HepG2 (cell line): Measurements from ENCODE around the gene GNB3. TPM values are rescaled to one million over a fixed set of nuclear protein-coding genes. Genes with fewer than 3 reads are reported as not detected.

Experiments
- GMEB1 ChIP-seq: sonication (generic); formaldehyde crosslinking; IDR thresholded peaks from 2 replicates; pipeline ENCODE4 v1.5.1; 2020; ENCODE audit warnings: missing genetic modification reagents, mild to moderate bottlenecking, borderline replicate concordance
- HNF4A ChIP-seq: sonication (generic); formaldehyde crosslinking; IDR thresholded peaks from 2 replicates; pipeline ENCODE4 v1.4.0; 2020; ENCODE audit warnings: missing genetic modification reagents
- HOXA5 ChIP-seq: sonication (generic); formaldehyde crosslinking; IDR thresholded peaks from 2 replicates; pipeline ENCODE4 v1.4.0; 2020; ENCODE audit warnings: missing genetic modification reagents
- JUNB ChIP-seq: sonication (generic); formaldehyde crosslinking; IDR thresholded peaks from 2 replicates; pipeline ENCODE4 v1.8.0; 2022; ENCODE audit warnings: missing genetic modification reagents, mild to moderate bottlenecking, borderline replicate concordance
- NFE2L2 ChIP-seq: fragments of 150-350 bp; IDR thresholded peaks from 2 replicates; pipeline ENCODE4 v1.6.1; 2014; ENCODE audit warnings: low read length
- NR1H2 ChIP-seq: sonication (generic); formaldehyde crosslinking; IDR thresholded peaks from 2 replicates; pipeline ENCODE4 v1.8.1; 2022; ENCODE audit warnings: low read depth, missing genetic modification reagents, borderline replicate concordance
- NR2C2 ChIP-seq: sonication (generic); formaldehyde crosslinking; IDR thresholded peaks from 2 replicates; pipeline ENCODE4 v1.4.0; 2020; ENCODE audit warnings: missing genetic modification reagents, mild to moderate bottlenecking, moderate library complexity, borderline replicate concordance
- PRPF4 ChIP-seq: fragments of 200-400 bp; formaldehyde crosslinking; IDR thresholded peaks from 2 replicates; pipeline ENCODE4 v1.6.1; 2016; ENCODE audit warnings: low read length, low read depth; ENCODE audit not compliant: poor library complexity, severe bottlenecking
- SNAI1 ChIP-seq: sonication (generic); formaldehyde crosslinking; IDR thresholded peaks from 2 replicates; pipeline ENCODE4 v1.5.0; 2020; ENCODE audit warnings: mild to moderate bottlenecking, missing genetic modification reagents, borderline replicate concordance
- SRSF4 ChIP-seq: fragments of 200-400 bp; formaldehyde crosslinking; IDR thresholded peaks from one replicate; pipeline ENCODE4 v1.6.1; 2018; ENCODE audit warnings: mild to moderate bottlenecking, low read depth, low read length, moderate library complexity; ENCODE audit not compliant: poor library complexity, severe bottlenecking
- TBX3 ChIP-seq: fragments of 450-650 bp; IDR thresholded peaks from 2 replicates; pipeline ENCODE4 v1.6.1; 2017; ENCODE audit warnings: antibody characterized with exemption, mild to moderate bottlenecking, inconsistent platforms, borderline replicate concordance
- THAP7 ChIP-seq: sonication (generic); formaldehyde crosslinking; IDR thresholded peaks from 2 replicates; pipeline ENCODE4 v1.8.1; 2023; ENCODE audit warnings: mild to moderate bottlenecking, missing genetic modification reagents
- WIZ ChIP-seq: sonication (generic); formaldehyde crosslinking; IDR thresholded peaks from 2 replicates; pipeline ENCODE4 v1.5.1; 2020; ENCODE audit warnings: mild to moderate bottlenecking, missing genetic modification reagents
- ZBTB21 ChIP-seq: sonication (generic); formaldehyde crosslinking; IDR thresholded peaks from 2 replicates; pipeline ENCODE4 v1.4.0; 2020; ENCODE audit warnings: missing genetic modification reagents
- ZC3H4 ChIP-seq: sonication (generic); formaldehyde crosslinking; IDR thresholded peaks from 2 replicates; pipeline ENCODE4 v1.4.0; 2020; ENCODE audit warnings: missing genetic modification reagents, borderline replicate concordance
- ZMYM4 ChIP-seq: sonication (generic); formaldehyde crosslinking; IDR thresholded peaks from 2 replicates; pipeline ENCODE4 v1.8.1; 2023; ENCODE audit warnings: mild to moderate bottlenecking, missing genetic modification reagents
- ZNF687 ChIP-seq: sonication (generic); formaldehyde crosslinking; IDR thresholded peaks from 2 replicates; pipeline ENCODE4 v1.5.1; 2020; ENCODE audit warnings: mild to moderate bottlenecking, missing genetic modification reagents, moderate library complexity
- ZNF775 ChIP-seq: sonication (generic); formaldehyde crosslinking; IDR thresholded peaks from 2 replicates; pipeline ENCODE4 v1.4.0; 2020; ENCODE audit warnings: missing genetic modification reagents, mild to moderate bottlenecking, moderate library complexity, borderline replicate concordance
- ZSCAN5A ChIP-seq: sonication (generic); formaldehyde crosslinking; IDR thresholded peaks from 2 replicates; pipeline ENCODE4 v1.8.0; 2022; ENCODE audit warnings: mild to moderate bottlenecking, missing genetic modification reagents, borderline replicate concordance
- polyA plus RNA-seq, 8 experiments: library from polyadenylated mRNA; depleted of rRNA in 3 of 8; stranded (reverse) in 7 of 8; unstranded in 1 of 8; fragments of >200 nt; fragmentation: Illumina TruSeq in 4 of 8; extraction: Trizol in 4 of 8; gene quantifications; 2 replicates each; pipeline versions ENCODE4 v1.2.1 to v1.2.3, GENCODE V29; 2011 to 2016; ENCODE audit warnings: low read depth in 4 of 8, missing spikeins in 1 of 8, mixed read lengths in 1 of 8; ENCODE audit not compliant: insufficient read depth in 1 of 8
- total RNA-seq, 5 experiments: library from RNA; depleted of rRNA; stranded (reverse); fragments of >200 nt; fragmentation: Illumina TruSeq; extraction: Trizol; gene quantifications; 2 replicates each; pipeline ENCODE4 v1.2.3, GENCODE V29; 2016; ENCODE audit warnings: low read depth in 1 of 5

Gene GNB3
- total and polyA plus RNA-seq, 2 of the 13 experiments (the other 11 are each of a cell fraction or from before 2014, with no cell fraction given), result 1.3 to 3.6 TPM

GRCh38 chr12:6829536-6830220 is 11.0 kb upstream of the GNB3 start (continued):
- TF ChIP-seq ZNF687 (CRISPR knock-in tag) (peak; percentile 68), SRSF4 (no peak), SNAI1 (CRISPR knock-in tag) (no peak), THAP7 (CRISPR knock-in tag) (0 out of 2 replicates have a peak, but pooled peaks have one; percentile 48), GMEB1 (no peak), NR2C2 (CRISPR knock-in tag) (0 out of 2 replicates have a peak, but pooled peaks have one; percentile 21), ZNF775 (CRISPR knock-in tag) (no peak), HOXA5 (CRISPR knock-in tag) (0 out of 2 replicates have a peak, but pooled peaks have one; percentile 30), HNF4A (CRISPR knock-in tag) (peak; percentile 24; the same call in 1 of the 2 replicates), WIZ (no peak), JUNB (CRISPR knock-in tag) (no peak), ZC3H4 (no peak), TBX3 (no peak), PRPF4 (no peak), ZSCAN5A (CRISPR knock-in tag) (no peak), NFE2L2 (no peak), NR1H2 (CRISPR knock-in tag) (peak; percentile 39; the same call in 1 of the 2 replicates), ZBTB21 (no peak), ZMYM4 (peak; percentile 41)
